ENCODE results near the gene MAGI2.
"Not testable (repeated sequence)": the region's sequence is repeated elsewhere in the genome, so short reads cannot be mapped to it uniquely, and the experiment has no call there.

Gene MAGI2

GRCh38 chr7:78299088-78299487 lies 1154.4 kb downstream of the MAGI2 start:
- DNase-seq (ENCODE audit: low read depth in 3 of 3): no peak

- no peak for DNase-seq (ENCODE audit: low read depth in 3 of 3)
Measured at GRCh38 chr7:78296644-78297371, 1156.7 kb downstream of the MAGI2 start.

- no peak for DNase-seq (ENCODE audit: low read depth in 3 of 3)
Measured at GRCh38 chr7:78296046-78296597, 1157.3 kb downstream of the MAGI2 start.

- not testable (repeated sequence) for DNase-seq (ENCODE audit: low read depth in 3 of 3)
Measured at GRCh38 chr7:78289471-78289870, 1164.0 kb downstream of the MAGI2 start.

- no peak for DNase-seq (ENCODE audit: low read depth in 3 of 3)
Measured at GRCh38 chr7:78284945-78285344, 1168.5 kb downstream of the MAGI2 start.

- no peak for DNase-seq (ENCODE audit: low read depth in 3 of 3)
Measured at GRCh38 chr7:78280276-78280675, 1173.2 kb downstream of the MAGI2 start.

GRCh38 chr7:78279457-78279856 lies 1174.0 kb downstream of the MAGI2 start:
- no peak for DNase-seq (ENCODE audit: low read depth in 3 of 3)

GRCh38 chr7:78279032-78279431 lies 1174.4 kb downstream of the MAGI2 start:
- no peak for DNase-seq (ENCODE audit: low read depth in 3 of 3)

GRCh38 chr7:78267141-78267540 lies 1186.3 kb downstream of the MAGI2 start:
- no peak for DNase-seq (ENCODE audit: low read depth in 3 of 3)

- DNase-seq (ENCODE audit: low read depth in 3 of 3): no peak
Measured at GRCh38 chr7:78265486-78265885, 1188.0 kb downstream of the MAGI2 start.

GRCh38 chr7:78265071-78265470 lies 1188.4 kb downstream of the MAGI2 start:
- DNase-seq (ENCODE audit: low read depth in 3 of 3): no peak

GRCh38 chr7:78264105-78264504 lies 1189.4 kb downstream of the MAGI2 start:
- no peak for DNase-seq (ENCODE audit: low read depth in 3 of 3)

GRCh38 chr7:78261739-78262138 lies 1191.7 kb downstream of the MAGI2 start:
- DNase-seq (ENCODE audit: low read depth in 3 of 3): no peak

- DNase-seq (ENCODE audit: low read depth in 3 of 3): no peak
Measured at GRCh38 chr7:78261302-78261701, 1192.2 kb downstream of the MAGI2 start.

GRCh38 chr7:78260826-78261225 lies 1192.6 kb downstream of the MAGI2 start:
- no peak for DNase-seq (ENCODE audit: low read depth in 3 of 3)

GRCh38 chr7:78254726-78255055 lies 1198.8 kb downstream of the MAGI2 start:
- no peak for DNase-seq (ENCODE audit: low read depth in 3 of 3)

GRCh38 chr7:78253850-78254725 lies 1199.4 kb downstream of the MAGI2 start:
- DNase-seq (ENCODE audit: low read depth in 3 of 3): no peak

- no peak for DNase-seq (ENCODE audit: low read depth in 3 of 3)
Measured at GRCh38 chr7:78248867-78249266, 1204.6 kb downstream of the MAGI2 start.

- no peak for DNase-seq (ENCODE audit: low read depth in 3 of 3)
Measured at GRCh38 chr7:78247910-78248689, 1205.4 kb downstream of the MAGI2 start.

- DNase-seq (ENCODE audit: low read depth in 3 of 3): not testable (repeated sequence)
Measured at GRCh38 chr7:78240179-78240578, 1213.3 kb downstream of the MAGI2 start.

- DNase-seq (ENCODE audit: low read depth in 3 of 3): no peak
Measured at GRCh38 chr7:78234634-78235033, 1218.8 kb downstream of the MAGI2 start.

GRCh38 chr7:78232806-78233205 lies 1220.7 kb downstream of the MAGI2 start:
- no peak for DNase-seq (ENCODE audit: low read depth in 3 of 3)
